Left hindlimb (tissue), 1 donor: Measurements from ENCODE around the gene CCL22.
"Not testable (repeated sequence)": the region's sequence is repeated elsewhere in the genome, so short reads cannot be mapped to it uniquely, and the experiment has no call there.

ENCODE experiments used
- DNase-seq: peaks from one replicate; pipeline ENCODE4 v3.0.0-alpha.2; 2018

CCL22 gene

GRCh38 chr16:57396786-57397185, 38.2 kb downstream of the CCL22 start:
- DNase-seq: no peak

- not testable (repeated sequence) for DNase-seq
These were observed 38.9 kb downstream of the CCL22 start for GRCh38 chr16:57397493-57397892.

GRCh38 chr16:57401943-57402640, 43.5 kb downstream of the CCL22 start:
- no peak for DNase-seq

DNA sequence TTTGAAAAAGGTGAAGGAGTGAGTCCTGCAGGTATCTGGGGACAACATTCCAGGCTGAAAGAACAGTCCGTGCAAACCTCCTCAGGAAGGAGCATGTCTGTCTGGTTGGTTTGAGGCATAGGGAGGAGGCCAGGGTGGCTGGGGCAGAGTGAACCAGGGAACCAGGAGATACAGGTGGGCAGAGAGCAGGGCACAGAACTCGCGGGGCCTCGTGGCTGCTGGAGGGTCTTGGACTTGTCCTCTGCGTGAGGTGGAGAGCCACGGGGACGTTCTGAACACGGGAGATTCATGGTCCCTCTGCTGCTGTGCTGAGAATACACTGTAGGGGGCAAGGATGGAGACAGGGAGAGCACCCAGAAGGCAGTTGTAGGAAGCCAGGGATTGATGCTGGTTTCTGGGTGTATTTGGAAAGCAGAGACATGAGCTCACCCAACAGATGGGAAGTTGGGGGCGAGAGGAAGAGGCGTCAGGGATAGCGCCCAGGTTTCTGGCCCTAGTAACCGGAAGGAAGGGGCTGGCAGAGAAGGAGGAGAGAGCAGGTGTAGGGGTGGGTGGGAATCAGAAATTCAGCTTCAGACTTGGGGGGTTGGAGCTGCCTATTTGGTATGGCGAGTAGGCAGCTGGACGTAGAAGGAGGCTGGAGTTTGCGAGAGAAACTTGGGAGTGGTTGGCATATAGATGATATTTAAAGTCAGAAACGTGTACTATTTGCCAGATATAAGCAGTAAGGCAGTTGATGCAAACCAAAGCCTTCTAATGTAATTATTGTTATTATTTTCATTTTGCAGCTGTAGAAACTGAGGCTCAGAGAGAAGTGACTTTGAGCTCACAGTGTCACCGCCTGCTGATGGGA, 45.6 kb downstream of the CCL22 start, which contains the start of gene CCL17:
Gene CCL17, plus strand, starts transcription at position 803 of the 853 bp plus-strand sequence. CDS start 9,166 bp downstream, outside the sequence.
- DNase-seq: no peak

GRCh38 chr16:57405097-57405496, 46.5 kb downstream of the CCL22 start:
- DNase-seq: no peak

DNA sequence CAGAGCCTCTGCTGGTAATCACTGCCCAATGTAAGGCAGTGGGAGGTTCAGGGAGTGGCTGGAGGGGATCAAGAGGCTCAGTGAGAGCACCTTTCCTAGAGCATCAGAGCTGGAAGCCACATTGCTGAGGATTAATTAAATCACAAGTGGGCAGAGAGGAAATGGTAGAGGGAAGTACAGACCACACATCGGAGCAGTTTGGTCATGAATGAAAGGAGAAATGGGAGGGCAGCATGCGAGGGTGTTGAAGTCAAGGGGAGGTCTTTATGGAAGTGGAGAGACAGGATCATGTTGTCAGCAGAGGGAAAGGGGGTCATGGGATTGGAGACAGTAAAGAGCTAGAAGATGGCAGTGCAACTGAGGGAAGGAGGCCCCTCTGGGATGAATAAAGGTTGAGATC, 48.3 kb downstream of the CCL22 start:
- DNase-seq: no peak

GRCh38 chr16:57407521-57408353, 49.2 kb downstream of the CCL22 start:
- no peak for DNase-seq

DNA sequence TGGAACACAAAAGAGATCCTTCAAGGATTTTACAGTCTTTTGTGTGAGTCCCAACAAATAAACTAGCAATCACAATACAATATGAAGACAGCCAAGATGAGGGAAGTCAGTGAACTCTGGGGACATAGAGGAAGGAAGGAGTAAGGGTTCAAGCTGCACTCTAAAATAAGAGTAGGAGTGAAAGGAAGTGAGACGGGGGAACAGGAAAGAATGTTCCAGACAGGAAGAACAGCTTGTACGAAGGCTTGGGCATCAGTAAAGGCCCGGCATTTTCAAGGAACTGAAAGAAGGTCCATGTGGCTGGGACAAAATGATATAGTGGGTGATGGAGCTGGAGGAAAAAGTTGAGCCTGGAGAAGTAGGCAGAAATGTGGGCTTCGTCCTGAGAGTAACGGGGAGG, 50.5 kb downstream of the CCL22 start:
- DNase-seq: no peak

- no peak for DNase-seq
These were observed 51.4 kb downstream of the CCL22 start for GRCh38 chr16:57409870-57410587.

DNA sequence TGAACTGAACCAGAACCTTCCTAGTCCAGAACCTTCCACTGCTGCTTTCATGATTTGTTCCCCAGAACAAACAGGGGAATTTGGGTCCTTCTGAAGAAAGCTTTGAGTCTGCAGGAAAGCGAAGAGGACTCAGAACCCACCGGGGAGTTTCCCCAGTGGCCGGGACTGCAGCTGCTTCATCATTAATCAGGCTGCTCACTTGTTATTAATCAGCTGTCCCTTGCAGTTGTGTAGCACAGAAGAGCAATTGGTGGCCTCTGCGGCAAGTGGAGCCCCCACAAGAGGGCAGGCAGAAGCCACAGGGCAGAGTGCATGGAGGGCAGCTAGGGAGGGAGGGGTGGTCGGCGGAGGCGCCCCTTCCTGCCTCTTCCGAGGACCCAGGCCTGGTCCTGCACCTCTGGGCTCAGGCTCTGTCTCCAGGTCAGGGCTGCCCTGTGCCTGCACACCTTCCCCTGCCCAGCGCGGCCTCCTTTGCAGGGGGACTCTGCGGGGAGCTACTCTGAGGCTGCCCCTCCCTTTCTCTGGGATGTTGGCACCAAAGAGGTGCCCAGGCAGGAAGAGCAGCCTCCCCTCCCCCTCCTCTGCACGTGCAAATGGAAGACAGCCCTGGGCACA, 52.9 kb downstream of the CCL22 start:
- no peak for DNase-seq

DNA sequence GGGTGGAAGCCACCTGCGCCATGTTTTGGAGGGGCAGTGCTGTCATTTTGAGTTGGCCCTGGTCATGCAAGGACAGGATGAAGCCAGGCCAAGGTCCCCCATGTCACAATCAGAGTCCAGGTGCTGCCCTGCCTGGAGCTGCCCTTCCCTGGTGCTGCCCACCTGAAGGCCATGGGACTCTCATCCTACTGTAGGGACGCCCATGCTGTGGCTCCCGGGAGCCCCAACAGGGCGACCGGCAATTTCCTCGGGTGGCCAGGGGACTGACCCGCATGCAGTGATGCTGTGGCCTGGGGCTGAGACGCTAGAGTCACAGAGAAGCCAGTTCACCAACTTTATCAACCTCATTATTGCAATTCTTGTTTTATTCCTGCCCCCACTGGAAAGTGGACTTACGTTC, 54.0 kb downstream of the CCL22 start:
- no peak for DNase-seq

GRCh38 chr16:57413301-57413730, 54.7 kb downstream of the CCL22 start:
- no peak for DNase-seq

DNA sequence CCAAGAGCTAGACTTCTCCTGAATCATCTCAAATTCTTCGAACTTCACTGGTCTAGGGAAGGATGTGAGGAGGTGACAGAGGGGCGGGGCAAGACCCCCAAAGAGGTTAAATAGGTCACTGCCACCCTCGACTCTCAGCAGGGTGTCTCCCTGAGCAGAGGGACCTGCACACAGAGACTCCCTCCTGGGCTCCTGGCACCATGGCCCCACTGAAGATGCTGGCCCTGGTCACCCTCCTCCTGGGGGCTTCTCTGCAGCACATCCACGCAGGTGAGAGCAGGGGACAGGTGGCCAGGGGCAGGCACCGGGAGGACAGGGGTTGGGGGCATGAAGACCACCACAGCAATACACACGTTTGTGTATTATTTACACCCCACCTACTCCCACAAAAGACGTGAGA, 55.1 kb downstream of the CCL22 start:
- no peak for DNase-seq
